ENCODE data around the gene PSMD14. TPM values are rescaled to one million over a fixed set of nuclear protein-coding genes. Genes with fewer than 3 reads are reported as not detected.
"Not testable (repeated sequence)": the region's sequence is repeated elsewhere in the genome, so short reads cannot be mapped to it uniquely, and the experiment has no call there.

Gene PSMD14
- total RNA-seq, 1 donor from 2014 or later: 101 TPM

- DNase-seq: no peak
These were observed 29.0 kb downstream of the PSMD14 start for GRCh38 chr2:161337247-161337646.

GRCh38 chr2:161339532-161339931 lies 31.3 kb downstream of the PSMD14 start:
- not testable (repeated sequence) for DNase-seq

- not testable (repeated sequence) for DNase-seq
These were observed 32.7 kb downstream of the PSMD14 start for GRCh38 chr2:161340930-161341413.

GRCh38 chr2:161343235-161343634 lies 35.0 kb downstream of the PSMD14 start:
- no peak for DNase-seq

- DNase-seq: no peak
These were observed 36.5 kb downstream of the PSMD14 start for GRCh38 chr2:161344692-161345091.

- DNase-seq: no peak
These were observed 43.5 kb downstream of the PSMD14 start for GRCh38 chr2:161351678-161352077.

- no peak for DNase-seq
These were observed 44.5 kb downstream of the PSMD14 start for GRCh38 chr2:161352719-161353118.

- no peak for DNase-seq
These were observed 45.3 kb downstream of the PSMD14 start for GRCh38 chr2:161353543-161353942.

- DNase-seq: no peak
These were observed 45.9 kb downstream of the PSMD14 start for GRCh38 chr2:161354106-161354505.

- DNase-seq: no peak
These were observed 46.9 kb downstream of the PSMD14 start for GRCh38 chr2:161355106-161355505.

GRCh38 chr2:161355983-161356382 lies 47.8 kb downstream of the PSMD14 start:
- no peak for DNase-seq

GRCh38 chr2:161357097-161357496 lies 48.9 kb downstream of the PSMD14 start:
- no peak for DNase-seq

- DNase-seq: no peak
These were observed 50.6 kb downstream of the PSMD14 start for GRCh38 chr2:161358838-161359237.

GRCh38 chr2:161360095-161360654 lies 52.0 kb downstream of the PSMD14 start:
- DNase-seq: not testable (repeated sequence)

GRCh38 chr2:161362568-161363166 lies 54.4 kb downstream of the PSMD14 start:
- no peak for DNase-seq

GRCh38 chr2:161367675-161368074 lies 59.5 kb downstream of the PSMD14 start:
- no peak for DNase-seq

GRCh38 chr2:161369311-161369710 lies 61.1 kb downstream of the PSMD14 start:
- DNase-seq: no peak

- no peak for DNase-seq
These were observed 62.8 kb downstream of the PSMD14 start for GRCh38 chr2:161370981-161371380.

GRCh38 chr2:161371869-161372268 lies 63.6 kb downstream of the PSMD14 start:
- DNase-seq: no peak

- DNase-seq: no peak
These were observed 65.7 kb downstream of the PSMD14 start for GRCh38 chr2:161373942-161374341.

GRCh38 chr2:161374446-161374845 lies 66.2 kb downstream of the PSMD14 start:
- no peak for DNase-seq

- no peak for DNase-seq
These were observed 71.5 kb downstream of the PSMD14 start for GRCh38 chr2:161379740-161380139.

- DNase-seq: no peak
These were observed 73.3 kb downstream of the PSMD14 start for GRCh38 chr2:161381546-161381945.

GRCh38 chr2:161382747-161383146 lies 74.5 kb downstream of the PSMD14 start:
- no peak for DNase-seq

All from occipital lobe (tissue), 2 donors.